G401.6 (cell line): ENCODE results near the gene FOCAD.
"Not testable (repeated sequence)": the region's sequence is repeated elsewhere in the genome, so short reads cannot be mapped to it uniquely, and the experiment has no call there.

Experiments
- FAIRE-seq: peaks from 2 replicates; lab custom pipeline; 2012; peaks lifted over from hg19 to GRCh38; lab: Jason Lieb, UNC

FOCAD gene

GRCh38 chr9:20973246-20973947, 289.3 kb downstream of the FOCAD start:
- not testable (repeated sequence) for FAIRE-seq

DNA sequence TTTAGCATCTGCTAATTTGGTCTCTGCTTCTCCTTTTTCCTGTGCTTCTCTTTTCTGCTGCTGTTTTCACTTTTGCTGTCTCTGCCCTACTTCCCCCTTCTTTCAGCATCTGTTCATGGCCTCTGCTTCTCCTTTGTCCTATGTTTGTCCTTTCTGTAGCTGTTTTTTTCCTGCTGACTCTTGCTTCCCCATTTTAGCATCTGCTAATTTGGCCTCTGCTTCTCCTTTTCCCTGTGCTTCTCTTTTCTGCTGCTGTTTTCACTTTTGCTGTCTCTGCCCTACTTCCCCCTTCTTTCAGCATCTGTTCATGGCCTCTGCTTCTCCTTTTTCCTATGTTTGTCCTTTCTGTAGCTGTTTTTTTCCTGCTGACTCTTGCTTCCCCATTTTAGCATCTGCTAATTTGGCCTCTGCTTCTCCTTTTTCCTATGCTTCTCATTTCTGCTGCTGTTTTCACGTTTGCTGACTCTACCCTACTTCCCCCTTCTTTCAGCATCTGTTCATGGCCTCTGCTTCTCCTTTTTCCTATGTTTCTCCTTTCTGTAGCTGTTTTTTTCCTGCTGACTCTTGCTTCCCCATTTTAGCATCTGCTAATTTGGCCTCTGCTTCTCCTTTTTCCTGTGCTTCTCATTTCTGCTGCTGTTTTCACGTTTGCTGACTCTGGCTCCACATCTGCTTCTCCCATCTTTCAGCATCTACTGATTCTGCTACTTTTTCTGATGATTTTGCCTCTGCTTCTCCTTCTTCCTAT, 290.3 kb downstream of the FOCAD start:
- not testable (repeated sequence) for FAIRE-seq

- FAIRE-seq, result no peak
Measured at GRCh38 chr9:20978249-20978648, 294.2 kb downstream of the FOCAD start.

- no peak for FAIRE-seq
Measured at GRCh38 chr9:20980832-20981455, 296.9 kb downstream of the FOCAD start.

DNA sequence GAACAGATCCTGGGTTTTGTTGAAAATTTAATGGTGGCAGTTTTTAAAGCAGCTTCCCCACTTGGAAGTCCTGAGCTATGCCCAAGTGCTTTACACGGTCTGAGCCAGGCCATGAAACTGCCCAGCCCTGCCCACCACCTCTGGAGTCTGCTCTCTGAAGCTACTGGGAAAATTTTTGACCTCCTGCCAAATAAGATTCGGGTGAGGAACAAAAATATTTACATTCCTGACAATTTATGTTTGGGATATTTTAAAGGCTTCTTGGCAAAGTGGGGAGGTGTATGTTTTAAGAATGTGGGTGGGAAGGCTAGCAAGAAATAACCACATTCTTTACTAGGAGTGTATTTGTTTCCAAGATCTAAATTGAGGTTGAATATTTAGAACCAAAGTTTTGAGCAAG, 297.4 kb downstream of the FOCAD start:
- FAIRE-seq, result no peak

DNA sequence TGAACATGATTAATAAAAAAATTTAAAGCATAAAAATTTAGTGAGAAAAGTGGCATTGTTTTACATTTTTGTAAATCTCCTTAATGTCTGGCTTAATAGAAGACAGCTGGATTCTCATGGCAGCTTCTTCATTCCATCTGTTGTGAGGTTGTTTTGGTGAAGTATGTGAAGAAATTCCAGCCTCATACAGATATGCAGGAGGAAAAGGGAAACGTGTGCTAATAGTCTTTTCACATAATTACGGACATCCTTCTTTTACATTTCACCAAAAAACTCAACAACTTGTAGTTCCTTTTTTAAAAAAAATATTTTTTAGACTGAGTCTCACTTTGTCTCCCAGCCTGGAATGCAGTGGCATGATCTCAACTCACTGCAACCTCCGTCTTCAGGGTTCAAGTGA, 300.4 kb downstream of the FOCAD start:
- FAIRE-seq, result no peak

- FAIRE-seq, result no peak
Measured at GRCh38 chr9:20985851-20986600, 302.0 kb downstream of the FOCAD start.

- no peak for FAIRE-seq
Measured at GRCh38 chr9:20987521-20987920, 303.5 kb downstream of the FOCAD start.

DNA sequence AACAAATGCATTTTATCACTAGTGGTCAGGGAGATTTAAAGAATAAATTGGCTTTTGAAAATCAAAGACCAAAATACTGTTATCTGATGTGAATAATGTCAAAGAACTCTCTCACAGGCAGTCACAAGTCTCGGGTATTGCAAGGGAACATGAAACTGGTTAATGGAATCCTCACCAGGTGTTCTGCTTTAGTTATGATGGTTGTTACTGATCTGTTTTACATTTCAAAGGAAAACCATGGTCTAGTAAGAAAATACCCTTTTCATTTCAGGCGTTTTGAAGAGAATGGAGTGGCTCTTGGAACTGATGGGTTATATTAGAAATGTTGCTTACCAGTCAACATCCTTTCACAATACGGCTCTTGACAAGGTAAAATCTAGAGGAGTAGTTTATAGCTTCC, 304.0 kb downstream of the FOCAD start:
- no peak for FAIRE-seq

- no peak for FAIRE-seq
Measured at GRCh38 chr9:20988671-20989315, 304.7 kb downstream of the FOCAD start.

GRCh38 chr9:20989923-20990341, 305.9 kb downstream of the FOCAD start:
- FAIRE-seq, result no peak

DNA sequence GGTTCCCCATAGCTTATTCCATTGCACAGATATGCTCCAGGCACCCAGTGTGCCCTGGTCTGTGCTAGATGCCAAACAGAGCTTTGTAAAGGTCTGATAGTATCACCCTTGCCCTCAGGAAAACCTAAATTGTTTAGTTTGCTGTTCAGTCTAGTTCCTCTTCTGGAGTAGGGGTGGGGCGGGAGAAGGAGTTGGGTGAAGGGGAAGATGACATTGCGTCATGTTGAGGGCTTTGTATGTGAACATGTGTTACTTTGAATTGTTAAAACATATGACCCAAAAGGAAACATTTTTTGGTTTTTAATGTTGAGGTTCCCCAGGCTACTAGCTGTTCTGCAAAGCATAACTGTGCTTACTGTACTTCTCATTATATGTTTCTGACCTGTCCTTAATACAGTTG, 306.8 kb downstream of the FOCAD start:
- FAIRE-seq, result no peak

DNA sequence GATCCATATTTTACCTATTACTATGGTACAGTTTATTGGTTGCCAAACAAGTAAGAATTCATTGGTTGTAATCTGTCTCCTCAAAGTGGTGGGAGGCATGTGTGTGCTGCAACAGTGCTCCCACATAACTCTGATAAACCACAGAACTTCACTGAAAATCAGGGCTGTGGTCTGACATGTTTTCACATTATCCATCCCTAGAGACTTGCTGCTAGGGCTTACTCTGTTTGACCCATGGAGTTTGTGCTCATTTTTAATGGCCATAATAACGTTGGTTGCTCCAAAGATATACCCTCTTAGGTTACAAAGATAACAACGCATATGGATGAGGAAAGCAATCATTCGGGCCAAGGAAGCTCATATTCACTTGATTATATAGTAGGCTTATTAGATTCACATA, 310.4 kb downstream of the FOCAD start:
- FAIRE-seq, result no peak

DNA sequence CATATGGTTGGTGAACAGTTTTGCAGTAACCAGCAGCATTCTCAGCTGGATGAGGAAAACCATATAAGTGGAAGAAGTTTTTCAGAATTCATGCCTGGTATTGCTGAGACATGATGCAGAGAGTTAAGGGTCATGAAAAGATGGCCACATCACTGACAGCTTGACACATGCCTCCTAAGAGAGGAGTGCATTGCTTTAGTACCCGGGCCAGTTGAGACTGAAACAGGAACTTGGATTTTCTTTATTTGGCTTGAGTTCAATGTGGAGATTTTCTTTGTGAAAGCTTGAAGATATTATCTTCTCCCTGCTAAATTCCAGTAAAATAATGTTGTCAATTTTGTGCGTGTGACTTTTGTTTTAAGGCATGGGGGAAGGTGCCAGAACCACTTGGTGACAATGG, 311.6 kb downstream of the FOCAD start:
- no peak for FAIRE-seq

- FAIRE-seq, result no peak
Measured at GRCh38 chr9:20996809-20997208, 312.8 kb downstream of the FOCAD start.

- FAIRE-seq, result no peak
Measured at GRCh38 chr9:20997503-20998076, 313.5 kb downstream of the FOCAD start.

- no peak for FAIRE-seq
Measured at GRCh38 chr9:21001581-21001980, 317.5 kb downstream of the FOCAD start.

DNA sequence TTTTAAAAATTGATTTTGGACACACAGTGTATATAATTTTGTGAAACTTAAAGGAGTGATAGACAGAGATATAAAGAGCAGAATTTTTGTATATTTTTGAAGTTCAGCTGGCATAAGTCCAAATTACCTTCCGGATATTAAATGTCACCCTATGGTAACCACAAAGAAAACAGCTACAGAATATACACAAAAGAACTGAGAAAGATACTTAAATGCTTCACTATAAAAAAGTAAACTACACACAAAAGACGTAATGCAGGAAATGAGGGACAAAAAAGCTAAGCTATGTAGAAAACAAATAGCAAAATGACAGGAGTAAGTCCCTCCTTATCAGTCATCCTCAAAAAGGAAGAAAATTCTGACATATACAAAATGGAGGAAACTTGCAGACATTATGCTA, 318.0 kb downstream of the FOCAD start:
- no peak for FAIRE-seq

DNA sequence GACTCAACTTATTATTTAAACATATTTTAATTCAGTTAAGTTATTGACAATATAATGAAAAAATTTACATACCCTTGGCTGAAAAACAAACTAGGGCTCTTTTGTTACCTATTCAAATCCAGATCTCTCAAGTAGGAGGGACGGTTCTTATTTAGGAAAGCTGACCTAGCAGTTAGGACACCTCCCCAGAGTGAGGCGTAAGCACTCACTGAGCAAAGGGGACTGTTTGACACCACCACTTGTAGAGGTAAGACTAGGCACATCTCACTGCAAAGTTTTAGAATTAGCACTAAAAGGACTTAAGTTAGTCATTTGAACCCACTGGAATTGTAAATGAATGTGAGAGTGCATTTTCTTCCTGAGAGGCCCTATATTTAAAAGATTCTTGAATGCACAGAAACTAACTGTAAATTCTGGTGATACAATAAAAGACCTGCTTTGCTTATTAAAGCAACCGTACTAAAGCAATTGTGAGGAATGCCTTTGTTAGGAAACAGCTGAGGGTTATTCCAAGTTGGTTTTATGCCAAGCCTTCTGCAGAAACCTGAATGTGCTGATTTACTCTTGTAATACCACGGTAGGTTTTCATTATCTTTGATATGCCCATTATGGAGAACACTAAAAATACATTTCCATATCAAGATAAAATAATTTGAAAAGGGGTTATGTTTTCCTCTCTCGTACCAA, 331.2 kb downstream of the FOCAD start:
- FAIRE-seq, result no peak

DNA sequence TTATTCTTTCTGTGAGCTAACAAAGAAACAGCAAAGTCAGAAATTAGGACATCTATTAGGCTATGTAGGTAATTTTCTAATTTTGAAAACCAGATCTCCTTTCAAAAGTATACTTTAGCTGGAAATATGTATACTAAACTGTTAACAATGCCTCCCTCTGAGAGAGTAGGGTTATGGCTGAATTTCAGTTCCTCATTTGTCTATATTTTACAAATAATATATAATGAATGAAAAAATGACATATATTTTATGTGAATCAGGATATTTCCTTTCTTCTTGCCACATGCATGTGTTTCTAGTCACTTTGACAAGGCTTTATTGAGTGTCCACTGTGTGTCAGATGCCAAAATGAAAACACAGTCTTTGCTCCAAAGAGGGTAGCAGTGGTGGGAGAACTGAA, 331.9 kb downstream of the FOCAD start:
- FAIRE-seq, result no peak
